ENCODE data around the gene CST4.

The CST4 gene

DNA sequence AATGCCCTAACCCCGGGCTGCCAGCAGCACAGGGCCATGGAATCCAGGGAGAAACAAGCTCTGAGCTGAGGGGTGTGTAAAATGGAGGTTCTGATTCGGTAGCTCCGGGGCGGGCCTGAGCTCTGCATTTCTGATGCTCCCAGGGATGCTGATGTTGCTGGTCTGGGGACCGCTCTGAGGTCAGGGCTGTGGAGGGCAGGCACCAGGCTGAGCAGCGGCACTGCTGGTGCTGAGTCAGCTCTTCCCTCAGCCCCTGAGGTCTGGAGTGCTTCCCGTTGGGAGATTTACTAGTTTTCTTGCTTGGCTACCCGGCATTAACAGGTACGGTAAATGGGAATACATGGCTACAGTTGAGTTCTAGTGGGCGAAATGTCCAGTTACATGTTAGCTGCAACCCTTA lies 32.5 kb downstream of the CST4 start:
- H3K79me2 ChIP-seq, result no peaks in the 10 kb centered on the region
- H3K9me3 ChIP-seq (ENCODE audit: control insufficient read depth, low read length), result no peaks in the 10 kb centered on the region
- no peak overlapping the region for H3K4me2 ChIP-seq (ENCODE audit: low read length)
- H2AFZ ChIP-seq, result no peak overlapping the region
- no peak overlapping the region for H3K4me3 ChIP-seq (ENCODE audit: low read depth, low read length)
- no peaks in the 10 kb centered on the region for H3K27me3 ChIP-seq (ENCODE audit: control insufficient read depth, insufficient read depth, low read length)
- H3K9ac ChIP-seq, result no peak overlapping the region
- TF ChIP-seq, protein P1, sequence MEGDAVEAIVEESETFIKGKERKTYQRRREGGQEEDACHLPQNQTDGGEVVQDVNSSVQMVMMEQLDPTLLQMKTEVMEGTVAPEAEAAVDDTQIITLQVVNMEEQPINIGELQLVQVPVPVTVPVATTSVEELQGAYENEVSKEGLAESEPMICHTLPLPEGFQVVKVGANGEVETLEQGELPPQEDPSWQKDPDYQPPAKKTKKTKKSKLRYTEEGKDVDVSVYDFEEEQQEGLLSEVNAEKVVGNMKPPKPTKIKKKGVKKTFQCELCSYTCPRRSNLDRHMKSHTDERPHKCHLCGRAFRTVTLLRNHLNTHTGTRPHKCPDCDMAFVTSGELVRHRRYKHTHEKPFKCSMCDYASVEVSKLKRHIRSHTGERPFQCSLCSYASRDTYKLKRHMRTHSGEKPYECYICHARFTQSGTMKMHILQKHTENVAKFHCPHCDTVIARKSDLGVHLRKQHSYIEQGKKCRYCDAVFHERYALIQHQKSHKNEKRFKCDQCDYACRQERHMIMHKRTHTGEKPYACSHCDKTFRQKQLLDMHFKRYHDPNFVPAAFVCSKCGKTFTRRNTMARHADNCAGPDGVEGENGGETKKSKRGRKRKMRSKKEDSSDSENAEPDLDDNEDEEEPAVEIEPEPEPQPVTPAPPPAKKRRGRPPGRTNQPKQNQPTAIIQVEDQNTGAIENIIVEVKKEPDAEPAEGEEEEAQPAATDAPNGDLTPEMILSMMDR (IDR thresholded peaks at IDR 0.05), result no peak
- no peak overlapping the region for H3K27ac ChIP-seq
- no peaks in the 10 kb centered on the region for H3K36me3 ChIP-seq (ENCODE audit: control insufficient read depth, insufficient read depth, low read length)
- no peaks in the 10 kb centered on the region for H3K4me1 ChIP-seq

DNA sequence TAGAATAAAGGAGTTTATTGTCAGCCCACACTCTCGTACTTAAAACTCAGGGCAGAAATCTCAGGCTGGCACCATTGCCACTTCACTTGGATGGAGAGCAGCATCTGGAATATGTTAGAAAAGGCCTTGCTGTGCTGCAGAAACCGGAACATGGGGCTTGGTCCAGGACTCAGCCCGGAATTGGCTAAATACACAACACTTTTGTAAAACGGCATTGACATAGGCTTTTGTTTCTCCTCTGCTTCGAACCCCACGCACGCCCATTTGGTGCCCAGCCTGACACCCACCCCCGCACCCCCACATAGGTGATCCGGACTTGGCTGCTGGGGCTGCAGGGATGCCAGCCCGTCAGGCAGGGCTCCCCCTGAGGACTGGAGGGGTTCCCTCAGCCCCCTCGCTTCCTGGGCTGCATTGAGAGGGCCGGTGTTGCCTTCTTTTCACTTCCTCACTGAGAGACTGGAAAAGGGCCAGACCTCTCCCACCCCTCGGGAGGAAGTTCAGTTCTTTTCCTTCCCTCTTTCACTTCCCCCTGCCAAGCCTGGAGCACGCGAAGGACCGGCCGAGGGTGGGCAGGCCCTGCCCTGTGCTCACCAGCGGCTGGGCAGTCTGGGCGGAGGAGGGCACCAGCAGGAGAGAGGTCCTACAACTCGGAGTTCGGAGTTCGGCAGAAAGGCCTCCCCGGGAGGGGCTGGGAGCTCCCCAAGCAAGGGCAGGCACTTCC lies 33.2 kb downstream of the CST4 start:
- Histone ChIP-seq H3K4me1 (no peaks in the 10 kb centered on the region), H3K4me3 (ENCODE audit: low read depth, low read length) (no peak overlapping the region), H3K79me2 (no peaks in the 10 kb centered on the region), H3K27ac (no peak overlapping the region), H3K9me3 (ENCODE audit: control insufficient read depth, low read length) (no peaks in the 10 kb centered on the region), H3K4me2 (ENCODE audit: low read length) (no peak overlapping the region), H3K36me3 (ENCODE audit: control insufficient read depth, insufficient read depth, low read length) (no peaks in the 10 kb centered on the region), H3K27me3 (ENCODE audit: control insufficient read depth, insufficient read depth, low read length) (no peaks in the 10 kb centered on the region), H3K9ac (no peak overlapping the region), H2AFZ (peak overlapping the region; percentile 36)
- TF ChIP-seq, protein P1 (IDR thresholded peaks at IDR 0.05), result no peak

DNA sequence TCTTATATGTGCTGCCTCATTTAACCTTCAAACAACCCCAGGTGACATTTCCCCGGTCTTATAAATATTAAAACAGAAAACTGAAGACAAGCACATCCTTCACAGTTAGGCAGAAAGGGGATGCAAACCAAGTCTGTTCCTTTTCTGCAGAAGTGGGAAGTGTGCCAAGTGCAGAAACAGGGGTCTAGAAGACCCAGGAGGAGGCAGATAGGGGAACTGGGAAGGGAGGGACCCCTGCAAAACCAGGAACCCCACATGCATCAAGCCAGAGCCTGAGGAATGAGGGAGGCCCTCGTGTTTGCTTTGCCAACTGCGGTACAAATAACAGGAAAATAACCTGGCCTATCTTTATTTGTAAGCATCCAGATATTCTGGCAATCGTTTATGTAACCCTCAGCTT lies 34.1 kb downstream of the CST4 start:
- Histone ChIP-seq H2AFZ (no peak overlapping the region), H3K4me2 (ENCODE audit: low read length) (no peak overlapping the region), H3K27me3 (ENCODE audit: control insufficient read depth, insufficient read depth, low read length) (no peaks in the 10 kb centered on the region), H3K4me3 (ENCODE audit: low read depth, low read length) (no peak overlapping the region), H3K4me1 (no peaks in the 10 kb centered on the region), H3K79me2 (no peaks in the 10 kb centered on the region), H3K36me3 (ENCODE audit: control insufficient read depth, insufficient read depth, low read length) (no peaks in the 10 kb centered on the region), H3K9me3 (ENCODE audit: control insufficient read depth, low read length) (no peaks in the 10 kb centered on the region), H3K27ac (no peak overlapping the region), H3K9ac (no peak overlapping the region)
- TF ChIP-seq, protein P1 (IDR thresholded peaks at IDR 0.05), result no peak

DNA sequence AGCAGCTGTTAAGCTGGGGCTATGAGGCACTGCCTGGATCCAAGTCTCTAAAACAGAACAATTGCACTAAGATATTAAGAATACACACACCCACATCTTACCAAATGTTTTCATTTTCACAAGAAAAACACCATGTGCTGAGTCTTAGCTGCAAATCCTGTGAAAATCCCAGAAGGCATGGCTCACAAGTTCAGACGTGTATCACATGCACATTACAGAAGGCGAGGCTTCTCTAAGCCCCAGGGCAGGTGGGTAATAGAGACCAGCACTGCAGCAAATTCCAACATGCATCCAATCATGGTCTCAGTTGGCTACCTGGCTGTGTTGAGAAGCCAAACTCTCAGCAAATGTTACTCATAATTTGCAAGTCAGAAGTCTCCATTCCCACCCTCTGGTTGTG lies 34.8 kb downstream of the CST4 start:
- Histone ChIP-seq H3K9ac (no peak overlapping the region), H2AFZ (no peak overlapping the region), H3K9me3 (ENCODE audit: control insufficient read depth, low read length) (no peaks in the 10 kb centered on the region), H3K4me3 (ENCODE audit: low read depth, low read length) (no peak overlapping the region), H3K36me3 (ENCODE audit: control insufficient read depth, insufficient read depth, low read length) (no peaks in the 10 kb centered on the region), H3K27me3 (ENCODE audit: control insufficient read depth, insufficient read depth, low read length) (no peaks in the 10 kb centered on the region), H3K4me2 (ENCODE audit: low read length) (no peak overlapping the region), H3K27ac (no peak overlapping the region), H3K4me1 (no peaks in the 10 kb centered on the region), H3K79me2 (no peaks in the 10 kb centered on the region)
- TF ChIP-seq, protein P1 (IDR thresholded peaks at IDR 0.05), result no peak

DNA sequence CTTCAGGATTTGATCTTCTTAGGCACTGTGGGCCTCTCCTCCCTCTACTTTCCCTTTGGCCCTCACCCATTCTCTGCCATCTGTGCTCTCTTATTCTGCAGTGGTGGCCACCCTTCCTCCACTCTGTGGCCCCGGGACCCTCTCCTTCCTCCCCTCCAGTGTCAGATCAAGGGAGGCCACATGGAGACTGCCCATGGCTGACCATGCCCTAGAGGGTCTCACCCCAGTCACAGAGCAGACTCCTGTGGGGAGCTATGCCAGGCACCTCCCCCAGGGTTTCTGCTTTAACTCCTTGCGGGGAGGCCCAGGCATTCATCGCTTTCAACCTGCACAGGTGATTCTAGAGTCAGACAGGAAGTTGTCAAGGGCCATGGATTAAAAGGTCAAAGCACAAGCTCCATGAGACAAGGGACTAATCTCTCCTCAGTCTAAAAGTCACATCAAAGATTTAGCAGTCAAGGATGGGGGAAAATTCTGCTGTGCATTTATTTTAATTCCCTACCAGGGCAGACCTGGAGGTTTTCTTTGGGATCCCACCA lies 35.4 kb downstream of the CST4 start:
- no peaks in the 10 kb centered on the region for H3K79me2 ChIP-seq
- TF ChIP-seq, protein P1 (IDR thresholded peaks at IDR 0.05), result no peak
- no peaks in the 10 kb centered on the region for H3K36me3 ChIP-seq (ENCODE audit: control insufficient read depth, insufficient read depth, low read length)
- H3K27ac ChIP-seq, result no peak overlapping the region
- H3K27me3 ChIP-seq (ENCODE audit: control insufficient read depth, insufficient read depth, low read length), result no peaks in the 10 kb centered on the region
- no peak overlapping the region for H3K4me3 ChIP-seq (ENCODE audit: low read depth, low read length)
- no peak overlapping the region for H2AFZ ChIP-seq
- H3K9me3 ChIP-seq (ENCODE audit: control insufficient read depth, low read length), result no peaks in the 10 kb centered on the region
- no peak overlapping the region for H3K4me2 ChIP-seq (ENCODE audit: low read length)
- H3K4me1 ChIP-seq, result no peaks in the 10 kb centered on the region
- no peak overlapping the region for H3K9ac ChIP-seq
